Daoy (cell line): ENCODE data around the gene BEST1. TPM values are rescaled to one million over a fixed set of nuclear protein-coding genes. Genes with fewer than 3 reads are reported as not detected.
A peak's percentile ranks its signal among the peaks of the same experiment; 100 is the strongest.
"Not testable (repeated sequence)": the region's sequence is repeated elsewhere in the genome, so short reads cannot be mapped to it uniquely, and the experiment has no call there.

Source experiments
- DNase-seq: peaks from one replicate; pipeline ENCODE4 v3.0.0-alpha.2; 2015; ENCODE audit warnings: low read depth
- total RNA-seq: library from RNA; depleted of rRNA; stranded (reverse); fragments of >200 nt; shearing (Covaris generic); gene quantifications from 2 replicates; pipeline ENCODE4 v1.2.3, GENCODE V29; 2014

Gene BEST1
- total RNA-seq, 1 experiment from 2014 or later, result not detected

- DNase-seq, result no peak
Measured at GRCh38 chr11:61964058-61964665, 14.0 kb downstream of the BEST1 start.

- not testable (repeated sequence) for DNase-seq
Measured at GRCh38 chr11:61964666-61965271, 14.6 kb downstream of the BEST1 start.

GRCh38 chr11:61966734-61967115, 16.6 kb downstream of the BEST1 start:
- DNase-seq, result peak; percentile 45

- DNase-seq, result peak; percentile 92
Measured at GRCh38 chr11:61967116-61967923, 17.2 kb downstream of the BEST1 start, which contains the start of gene FTH1. FTH1 (minus strand) TSS chr11:61967634; CDS start chr11:61967425, 209 bp downstream.

GRCh38 chr11:61967924-61968757, 18.0 kb downstream of the BEST1 start:
- no peak for DNase-seq

- DNase-seq, result no peak
Measured at GRCh38 chr11:61968758-61969390, 18.7 kb downstream of the BEST1 start.

GRCh38 chr11:61969391-61969758, 19.2 kb downstream of the BEST1 start:
- no peak for DNase-seq

GRCh38 chr11:61969838-61970662, 19.9 kb downstream of the BEST1 start:
- DNase-seq, result no peak

- DNase-seq, result peak; percentile 98
Measured at GRCh38 chr11:61971248-61972111, 21.3 kb downstream of the BEST1 start.

GRCh38 chr11:61972112-61972671, 22.0 kb downstream of the BEST1 start:
- no peak for DNase-seq

GRCh38 chr11:61972672-61973475, 22.7 kb downstream of the BEST1 start:
- peak; percentile 77 for DNase-seq

- no peak for DNase-seq
Measured at GRCh38 chr11:61973476-61974162, 23.5 kb downstream of the BEST1 start.

- peak; percentile 42 for DNase-seq
Measured at GRCh38 chr11:61974766-61975631, 24.8 kb downstream of the BEST1 start.

- DNase-seq, result no peak
Measured at GRCh38 chr11:61975638-61976419, 25.7 kb downstream of the BEST1 start.

GRCh38 chr11:61976420-61976800, 26.3 kb downstream of the BEST1 start:
- DNase-seq, result no peak
